Fibroblast of villous mesenchyme (primary cell): Measurements from ENCODE around the gene S100A12. TPM values are rescaled to one million over a fixed set of nuclear protein-coding genes. Genes with fewer than 3 reads are reported as not detected.

Experiments used
- DNase-seq: peaks from one replicate; pipeline ENCODE4 v3.0.0-alpha.2; 2010; ENCODE audit warnings: low read depth
- H3K4me3 ChIP-seq: 2 replicates; pipeline ENCODE4 v1.5.1; 2011; ENCODE audit warnings: low read depth, mild to moderate bottlenecking, low read length
- total RNA-seq: library from RNA; depleted of rRNA; stranded (reverse); fragments of >200 nt; gene quantifications from 2 replicates; pipeline ENCODE4 v1.2.3, GENCODE V29; 2012
- TF ChIP-seq, protein P1 (sequence below): IDR thresholded peaks from 2 replicates; pipeline ENCODE4 v1.5.1; 2012; ENCODE audit warnings: low read depth, mild to moderate bottlenecking, low read length; ENCODE audit not compliant: insufficient read depth

Gene S100A12
- total RNA-seq, 1 donor: not detected

GRCh38 chr1:153393926-153394325 lies 18.5 kb upstream of the S100A12 start:
- TF ChIP-seq, protein P1, sequence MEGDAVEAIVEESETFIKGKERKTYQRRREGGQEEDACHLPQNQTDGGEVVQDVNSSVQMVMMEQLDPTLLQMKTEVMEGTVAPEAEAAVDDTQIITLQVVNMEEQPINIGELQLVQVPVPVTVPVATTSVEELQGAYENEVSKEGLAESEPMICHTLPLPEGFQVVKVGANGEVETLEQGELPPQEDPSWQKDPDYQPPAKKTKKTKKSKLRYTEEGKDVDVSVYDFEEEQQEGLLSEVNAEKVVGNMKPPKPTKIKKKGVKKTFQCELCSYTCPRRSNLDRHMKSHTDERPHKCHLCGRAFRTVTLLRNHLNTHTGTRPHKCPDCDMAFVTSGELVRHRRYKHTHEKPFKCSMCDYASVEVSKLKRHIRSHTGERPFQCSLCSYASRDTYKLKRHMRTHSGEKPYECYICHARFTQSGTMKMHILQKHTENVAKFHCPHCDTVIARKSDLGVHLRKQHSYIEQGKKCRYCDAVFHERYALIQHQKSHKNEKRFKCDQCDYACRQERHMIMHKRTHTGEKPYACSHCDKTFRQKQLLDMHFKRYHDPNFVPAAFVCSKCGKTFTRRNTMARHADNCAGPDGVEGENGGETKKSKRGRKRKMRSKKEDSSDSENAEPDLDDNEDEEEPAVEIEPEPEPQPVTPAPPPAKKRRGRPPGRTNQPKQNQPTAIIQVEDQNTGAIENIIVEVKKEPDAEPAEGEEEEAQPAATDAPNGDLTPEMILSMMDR: no peak
- DNase-seq: no peak
- H3K4me3 ChIP-seq: no peak overlapping the region

DNA sequence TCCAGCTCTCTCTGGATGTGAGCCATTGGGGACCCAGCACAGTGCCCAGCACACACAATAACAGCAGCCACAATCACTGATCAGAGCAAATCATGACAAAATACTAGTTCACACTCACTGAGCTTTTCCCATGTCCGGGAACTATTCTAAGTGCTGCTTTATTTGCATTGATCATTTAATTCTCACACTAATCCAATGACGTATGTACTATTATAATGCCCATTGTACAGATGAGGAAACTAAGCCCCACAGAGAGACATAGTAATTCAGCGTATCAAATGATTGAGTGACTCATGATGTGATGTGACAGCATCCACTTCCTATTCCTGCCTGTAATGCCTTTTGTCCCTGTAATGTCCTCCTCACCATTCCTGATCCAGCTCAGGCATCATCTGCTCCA lies 17.4 kb upstream of the S100A12 start:
- no peak overlapping the region for H3K4me3 ChIP-seq
- no peak for DNase-seq
- TF ChIP-seq, protein P1: no peak

DNA sequence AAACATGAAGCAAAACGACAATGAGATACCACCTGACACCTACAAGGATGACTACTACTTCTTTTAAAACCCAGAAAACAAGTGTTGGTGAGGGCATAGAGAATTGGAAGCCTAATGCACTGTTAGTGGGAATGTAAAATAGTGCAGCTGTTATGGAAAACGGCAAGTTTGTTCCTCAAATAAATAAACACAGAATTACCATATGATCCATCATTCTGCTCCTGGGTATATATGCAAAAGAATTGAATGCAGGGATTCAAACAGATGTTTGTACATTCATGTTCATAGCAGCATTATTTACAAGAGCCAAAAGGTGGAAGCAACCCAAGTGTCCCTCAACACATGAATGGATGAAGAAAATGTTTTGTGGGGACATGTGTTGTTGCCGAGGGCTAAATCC lies 16.8 kb upstream of the S100A12 start:
- TF ChIP-seq, protein P1: no peak

GRCh38 chr1:153390938-153391710 lies 15.7 kb upstream of the S100A12 start, which contains the start of gene S100A8:
Gene S100A8 (minus strand): TSS chr1:153391073. CDS start chr1:153390535, 538 bp downstream.
- TF ChIP-seq, protein P1: no peak
- no peak for DNase-seq
- no peak within 1 kb of the TSS for H3K4me3 ChIP-seq

More for the DNA sequence above, 16.8 kb upstream of the S100A12 start:
- DNase-seq: no peak
- H3K4me3 ChIP-seq: no peak overlapping the region

DNA sequence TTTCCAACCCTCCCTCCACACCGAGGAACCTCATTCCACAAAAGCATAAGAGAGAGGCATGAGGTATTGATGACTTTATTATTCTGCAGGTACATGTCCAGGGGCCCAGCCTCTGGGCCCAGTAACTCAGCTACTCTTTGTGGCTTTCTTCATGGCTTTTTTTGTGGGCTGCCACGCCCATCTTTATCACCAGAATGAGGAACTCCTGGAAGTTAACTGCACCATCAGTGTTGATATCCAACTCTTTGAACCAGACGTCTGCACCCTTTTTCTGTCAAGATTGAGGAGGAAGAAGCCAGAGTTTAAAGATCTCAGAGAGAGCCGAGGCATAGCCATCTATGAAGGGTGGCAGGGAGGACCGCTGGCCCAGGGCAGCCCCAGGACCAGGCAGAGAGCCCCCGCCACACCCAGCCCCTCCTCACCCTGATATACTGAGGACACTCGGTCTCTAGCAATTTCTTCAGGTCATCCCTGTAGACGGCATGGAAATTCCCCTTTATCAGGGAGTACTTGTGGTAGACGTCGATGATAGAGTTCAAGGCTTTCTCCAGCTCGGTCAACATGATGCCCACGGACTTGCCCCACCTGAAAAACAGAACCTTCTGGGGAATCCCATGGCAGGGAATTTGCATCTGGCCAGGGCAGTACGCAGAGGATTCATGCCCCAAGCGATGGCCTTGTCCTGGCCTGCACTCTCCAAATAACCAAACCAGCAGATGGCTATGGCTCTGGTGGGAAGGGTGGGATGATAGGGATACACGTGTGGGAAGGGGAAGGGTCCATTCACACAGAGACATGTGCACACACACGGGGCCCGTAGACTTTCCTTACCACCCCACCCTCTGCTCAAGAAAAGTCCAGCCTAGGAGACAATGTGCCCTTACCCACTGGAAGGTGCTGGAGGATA lies 14.8 kb upstream of the S100A12 start:
- DNase-seq: no peak
- no peak overlapping the region for H3K4me3 ChIP-seq
- TF ChIP-seq, protein P1: no peak

DNA sequence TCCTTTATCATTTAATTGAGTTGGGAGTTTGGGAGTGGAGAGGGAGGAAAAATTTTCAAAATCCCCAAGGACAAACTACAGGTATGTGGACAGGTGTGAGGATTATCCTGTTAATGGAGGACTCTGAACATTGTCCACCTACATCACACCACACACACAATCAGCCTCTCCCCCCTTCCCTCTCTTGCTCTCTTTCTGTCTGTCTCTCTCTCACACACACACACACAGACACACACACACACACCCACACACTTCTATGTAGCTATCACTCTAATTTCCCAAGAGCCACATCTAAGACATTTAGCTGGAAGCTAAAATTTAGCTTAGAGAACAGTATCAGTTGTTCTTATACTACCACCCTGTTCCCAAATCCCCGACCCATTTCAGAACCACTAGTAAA lies 14.0 kb upstream of the S100A12 start:
- H3K4me3 ChIP-seq: no peak overlapping the region
- no peak for DNase-seq
- TF ChIP-seq, protein P1: no peak
